Left lung (tissue), 10 donors: ENCODE results near the gene PLXNA2. TPM values are rescaled to one million over a fixed set of nuclear protein-coding genes. Genes with fewer than 3 reads are reported as not detected.

Experiments
- ATAC-seq: fragments of 200-7000 bp; cut with Tn5 transposase; one replicate; pipeline ENCODE4 v1.9.1; 2020; ENCODE audit warnings: moderate library complexity
- DNase-seq, 4 donors: peaks; one replicate each; pipeline ENCODE4 v3.0.0-alpha.2; 2013 to 2020
- H3K27ac ChIP-seq, 2 donors: fragments of 200-600 bp; sonication (generic) in 1 of 2; one replicate each; pipeline versions ENCODE4 v1.5.0 to v1.8.0; 2020 to 2021
- H3K27me3 ChIP-seq, 2 donors: fragments of 200-600 bp; sonication (generic) in 1 of 2; one replicate each; pipeline versions ENCODE4 v1.5.0 to v1.8.0; 2020 to 2021
- H3K36me3 ChIP-seq, 2 donors: fragments of 200-600 bp; sonication (generic) in 1 of 2; one replicate each; pipeline versions ENCODE4 v1.5.0 to v1.8.0; 2020 to 2021
- H3K4me1 ChIP-seq, 2 donors: fragments of 200-600 bp; one replicate each; pipeline ENCODE4 v1.8.0; 2021
- H3K4me3 ChIP-seq, 2 donors: fragments of 200-600 bp; sonication (generic) in 1 of 2; one replicate each; pipeline versions ENCODE4 v1.5.0 to v1.8.0; 2020 to 2021; ENCODE audit warnings: mild to moderate bottlenecking in 1 of 2
- H3K9me3 ChIP-seq, 2 donors: fragments of 200-600 bp; sonication (generic) in 1 of 2; one replicate each; pipeline versions ENCODE4 v1.5.0 to v1.8.0; 2020 to 2021
- CTCF ChIP-seq, 2 donors: fragments of 200-600 bp; sonication (generic) in 1 of 2; IDR thresholded peaks; one replicate each; pipeline versions ENCODE4 v1.5.0 to v1.8.0; 2021; ENCODE audit warnings: antibody characterized with exemption in 2 of 2
- intact Hi-C, 2 donors: fragments of 100-400 bp; cut with DNase I; formaldehyde crosslinking; loops; one replicate each; pipeline versions ENCODE4 v1.11.2 to v1.14.2; 2022
- polyA plus RNA-seq, 6 donors: library from polyadenylated mRNA; unstranded; fragments of 120-200 nt; gene quantifications; one replicate each; pipeline ENCODE4 v1.2.1, GENCODE V29; 2013; ENCODE audit not compliant: insufficient read length in 6 of 6
- total RNA-seq, 2 donors: library from RNA; stranded (reverse); fragmentation: NEBNext Ultra II Directional; extraction: Animal tissue kit (Norgen Biotek cat#: 25700); gene quantifications; one replicate each; pipeline ENCODE4 v1.2.1, GENCODE V29; 2021
- donor health status: DM: no; HTN: yes; CAD: no.
- donor health status: DM: no; HTN: no; CAD: no.

PLXNA2 gene
- total and polyA plus RNA-seq, 8 donors, result 21.4 to 92.8 (median 34.0) TPM

GRCh38 chr1:208118306-208118705 lies 125.9 kb downstream of the PLXNA2 start:
- Histone ChIP-seq H3K4me3 (no peak overlapping the region), H3K4me1 (no peaks in the 10 kb centered on the region), H3K36me3 (no peaks in the 10 kb centered on the region), H3K9me3 (no peaks in the 10 kb centered on the region), H3K27ac (no peak overlapping the region), H3K27me3 (no peaks in the 10 kb centered on the region)
- DNase-seq, result no peak
- intact Hi-C loops, result no loop called here
- no peak for TF ChIP-seq CTCF (IDR thresholded peaks at IDR 0.05)
- ATAC-seq, result no peak

GRCh38 chr1:208117826-208118225 lies 126.4 kb downstream of the PLXNA2 start:
- TF ChIP-seq CTCF (IDR thresholded peaks at IDR 0.05), result no peak
- Histone ChIP-seq H3K4me1 (no peaks in the 10 kb centered on the region), H3K36me3 (no peaks in the 10 kb centered on the region), H3K9me3 (no peaks in the 10 kb centered on the region), H3K27ac (no peak overlapping the region), H3K4me3 (no peak overlapping the region), H3K27me3 (no peaks in the 10 kb centered on the region)
- no peak for DNase-seq
- intact Hi-C loops, result no loop called here
- no peak for ATAC-seq

GRCh38 chr1:208117409-208117808 lies 126.8 kb downstream of the PLXNA2 start:
- Histone ChIP-seq H3K4me3 (no peak overlapping the region), H3K27me3 (no peaks in the 10 kb centered on the region), H3K27ac (no peak overlapping the region)

GRCh38 chr1:208115924-208116640 lies 128.1 kb downstream of the PLXNA2 start:
- intact Hi-C loops, result no loop called here
- TF ChIP-seq CTCF (IDR thresholded peaks at IDR 0.05), result no peak
- Histone ChIP-seq H3K9me3 (no peaks in the 10 kb centered on the region), H3K27me3 (no peaks in the 10 kb centered on the region), H3K36me3 (no peaks in the 10 kb centered on the region), H3K4me3 (no peak overlapping the region), H3K4me1 (no peaks in the 10 kb centered on the region), H3K27ac (no peak overlapping the region)
- ATAC-seq, result no peak
- DNase-seq, result no peak

More at GRCh38 chr1:208117409-208117808, 126.8 kb downstream of the PLXNA2 start:
- intact Hi-C loops, result no loop called here
- Histone ChIP-seq H3K36me3 (no peaks in the 10 kb centered on the region), H3K9me3 (no peaks in the 10 kb centered on the region), H3K4me1 (no peaks in the 10 kb centered on the region)
- ATAC-seq (no peak), DNase-seq (no peak)
- no peak for TF ChIP-seq CTCF (IDR thresholded peaks at IDR 0.05)

GRCh38 chr1:208113011-208113410 lies 131.2 kb downstream of the PLXNA2 start:
- Histone ChIP-seq H3K9me3 (no peaks in the 10 kb centered on the region), H3K36me3 (peaks cover 0 to 11% of the 10 kb centered on the region in 2 donors), H3K27ac (no peak overlapping the region), H3K4me3 (no peak overlapping the region), H3K4me1 (no peaks in the 10 kb centered on the region), H3K27me3 (no peaks in the 10 kb centered on the region)
- no peak for DNase-seq
- intact Hi-C loops, result no loop called here
- no peak for ATAC-seq
- no peak for TF ChIP-seq CTCF (IDR thresholded peaks at IDR 0.05)
